ENCODE data around the gene ATP2C1. TPM values are rescaled to one million over a fixed set of nuclear protein-coding genes. Genes with fewer than 3 reads are reported as not detected.
A peak's percentile ranks its signal among the peaks of the same experiment; 100 is the strongest.

Gene ATP2C1
- total and polyA plus RNA-seq, 9 of the 15 experiments (the other 6 are each of a cell fraction or from before 2014, with no cell fraction given): 10.0 to 53.5 (median 27.9) TPM

DNA sequence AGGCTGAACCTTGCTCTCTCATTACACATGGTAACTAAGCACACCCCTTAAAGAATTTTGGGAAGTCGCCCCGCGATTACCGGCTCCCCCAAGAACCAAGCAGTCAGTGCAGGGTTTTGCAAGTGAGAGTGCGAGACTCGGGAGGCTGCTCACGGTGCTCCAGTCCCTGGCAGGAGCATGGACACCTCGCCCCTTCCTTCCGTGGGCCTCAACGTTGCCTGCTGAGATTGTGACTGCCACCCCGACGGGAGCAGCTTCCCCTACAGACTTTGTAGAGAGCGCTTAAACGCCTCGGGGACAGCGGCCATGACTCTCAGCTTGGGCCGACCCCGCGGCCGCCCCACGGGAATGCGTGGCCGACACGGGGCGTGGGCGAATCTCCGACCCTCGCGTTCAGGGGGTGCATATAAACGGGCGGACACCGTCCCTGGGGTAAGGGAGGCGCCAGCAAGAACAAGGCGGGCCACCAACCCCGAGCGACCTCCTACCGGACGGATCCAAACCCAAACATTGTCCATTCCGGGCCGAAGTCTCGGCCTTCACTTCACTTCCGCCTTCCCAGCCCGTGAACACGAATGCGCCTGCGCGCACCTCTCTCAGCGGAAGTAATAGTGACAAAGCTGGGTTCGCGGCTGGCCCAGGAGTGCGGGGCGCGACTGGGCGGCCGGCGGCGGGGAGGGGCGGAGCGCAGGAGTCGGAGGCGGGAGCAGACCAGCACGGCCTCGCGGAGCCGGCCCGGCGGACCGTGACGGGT lies at the start of gene ATP2C1 (continued):
- TF ChIP-seq CCAR2 (IDR thresholded peaks at IDR 0.05; ENCODE audit: low read depth, low read length) (no peak), POLR2B (IDR thresholded peaks at IDR 0.05; ENCODE audit: low read depth, partially characterized antibody) (peak; percentile 82), SAP30 (IDR thresholded peaks at IDR 0.05; ENCODE audit: borderline replicate concordance, insufficient read depth, low read depth, low read length, poor library complexity, severe bottlenecking) (peak; percentile 55), EP400 (IDR thresholded peaks at IDR 0.05) (peak; percentile 82), CHD2 (IDR thresholded peaks at IDR 0.05; ENCODE audit: low read depth, low read length) (no peak), ARID1B (IDR thresholded peaks at IDR 0.05) (no peak), HDAC1 (IDR thresholded peaks at IDR 0.05) (peak in 1 of 2 experiments; percentile 56; a peak in 2 of 4 replicates), PML (IDR thresholded peaks at IDR 0.05; ENCODE audit: low read length) (peak; percentile 63; the same call in 1 of the 2 replicates), ZNF263 (CRISPR knock-in tag; IDR thresholded peaks at IDR 0.05; ENCODE audit: borderline replicate concordance) (peak; percentile 44; the same call in 1 of the 2 replicates), L3MBTL2 (IDR thresholded peaks at IDR 0.05) (0 out of 2 replicates have a peak, but pooled peaks have one; percentile 34), GABPA (tag; conservative IDR thresholded peaks at IDR 0.05; ENCODE audit: low read depth) (peak; percentile 87), MYC (IDR thresholded peaks at IDR 0.05; ENCODE audit: low read depth, low read length) (peak; percentile 7; the same call in 1 of the 2 replicates), MYC (CRISPR knock-in tag; IDR thresholded peaks at IDR 0.05; ENCODE audit: borderline replicate concordance, low read depth) (0 out of 2 replicates have a peak, but pooled peaks have one; percentile 46), NRF1 (conservative IDR thresholded peaks at IDR 0.05 in 1 of 2, IDR thresholded peaks at IDR 0.05 in 1 of 2) (peak; percentile 85 to 87), ZBTB17 (CRISPR knock-in tag; IDR thresholded peaks at IDR 0.05) (peak; percentile 71), SREBF2 (CRISPR knock-in tag; IDR thresholded peaks at IDR 0.05) (no peak), NKRF (IDR thresholded peaks at IDR 0.05; ENCODE audit: borderline replicate concordance) (peak; percentile 60; the same call in 1 of the 2 replicates), POLR2G (IDR thresholded peaks at IDR 0.05; ENCODE audit: low read depth, low read length) (peak; percentile 91)
- TF ChIP-seq, protein P1, sequence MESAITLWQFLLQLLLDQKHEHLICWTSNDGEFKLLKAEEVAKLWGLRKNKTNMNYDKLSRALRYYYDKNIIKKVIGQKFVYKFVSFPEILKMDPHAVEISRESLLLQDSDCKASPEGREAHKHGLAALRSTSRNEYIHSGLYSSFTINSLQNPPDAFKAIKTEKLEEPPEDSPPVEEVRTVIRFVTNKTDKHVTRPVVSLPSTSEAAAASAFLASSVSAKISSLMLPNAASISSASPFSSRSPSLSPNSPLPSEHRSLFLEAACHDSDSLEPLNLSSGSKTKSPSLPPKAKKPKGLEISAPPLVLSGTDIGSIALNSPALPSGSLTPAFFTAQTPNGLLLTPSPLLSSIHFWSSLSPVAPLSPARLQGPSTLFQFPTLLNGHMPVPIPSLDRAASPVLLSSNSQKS (CRISPR knock-in tag; IDR thresholded peaks at IDR 0.05): no peak
